ENCODE data around the gene GEMIN7.
A peak's percentile ranks its signal among the peaks of the same experiment; 100 is the strongest.

The GEMIN7 gene

DNA sequence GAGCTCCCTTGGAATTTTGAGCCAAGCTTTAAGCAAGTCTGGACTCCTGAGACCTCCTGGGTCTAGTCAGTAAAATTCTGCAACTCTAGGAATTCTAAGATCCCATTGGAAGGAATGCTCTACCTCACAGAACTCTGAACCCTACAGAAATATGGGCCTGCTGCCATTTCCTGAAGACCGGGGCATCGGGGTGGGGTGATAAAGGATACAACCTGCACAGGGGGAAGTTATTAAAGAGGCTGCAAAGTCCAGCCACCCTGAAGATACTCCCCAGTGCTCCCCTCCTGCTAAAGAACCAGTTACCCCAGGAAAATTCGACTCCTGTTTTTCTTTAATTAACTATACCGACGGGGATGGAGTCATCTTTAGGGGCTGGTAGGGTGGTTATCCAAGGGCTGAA, 11.5 kb downstream of the GEMIN7 start:
- TF ChIP-seq EZH2 (optimal IDR thresholded peaks at IDR 0.05; ENCODE audit: low read depth, low read length): no peak
- TF ChIP-seq EZH2phosphoT487 (IDR thresholded peaks at IDR 0.05; ENCODE audit: low read length): no peak
- TF ChIP-seq CTCF (IDR thresholded peaks at IDR 0.05; ENCODE audit: low read length): no peak
- H3K9ac ChIP-seq (ENCODE audit: low read length): no peak overlapping the region
- H4K20me1 ChIP-seq (ENCODE audit: insufficient read depth, low read length): no peaks in the 10 kb centered on the region
- H3K4me3 ChIP-seq (ENCODE audit: low read length): no peak overlapping the region
- H3K36me3 ChIP-seq (replicated peaks; ENCODE audit: insufficient read depth, low read length): 0 out of 2 replicates have a peak, but pooled peaks cover 3% of the 10 kb centered on the region
- peaks cover 10% of the 10 kb centered on the region for H3K4me1 ChIP-seq (ENCODE audit: low read length)
- H2AFZ ChIP-seq (ENCODE audit: low read length): no peak overlapping the region
- H3K4me2 ChIP-seq (ENCODE audit: low read depth, low read length): no peak overlapping the region
- no peaks in the 10 kb centered on the region for H3K27me3 ChIP-seq (replicated peaks; ENCODE audit: insufficient read depth, low read length)
- no peaks in the 10 kb centered on the region for H3K9me3 ChIP-seq (replicated peaks; ENCODE audit: insufficient read depth, low read length)
- no peak for DNase-seq
- H3K9me2 ChIP-seq (replicated peaks; ENCODE audit: insufficient read depth, low read length): no peaks in the 10 kb centered on the region
- H3K27ac ChIP-seq (ENCODE audit: low read length): no peak overlapping the region
- peaks cover 26% of the 10 kb centered on the region for H3F3A ChIP-seq (ENCODE audit: insufficient read depth, low read length)
- H3K79me2 ChIP-seq (ENCODE audit: low read length): peaks cover 36% of the 10 kb centered on the region

- DNase-seq: peak; percentile 98
- Histone ChIP-seq H3K9me3 (replicated peaks; ENCODE audit: insufficient read depth, low read length) (no peaks in the 10 kb centered on the region), H3K27ac (ENCODE audit: low read length) (peak overlapping the region; percentile 91), H3K9me2 (replicated peaks; ENCODE audit: insufficient read depth, low read length) (no peaks in the 10 kb centered on the region), H3K4me2 (ENCODE audit: low read depth, low read length) (peak overlapping the region; percentile 66; the same call in 1 of the 2 replicates), H3K4me3 (ENCODE audit: low read length) (peak overlapping the region; percentile 89), H3K9ac (ENCODE audit: low read length) (peak overlapping the region; percentile 99), H3F3A (ENCODE audit: insufficient read depth, low read length) (peaks cover 26% of the 10 kb centered on the region), H3K4me1 (ENCODE audit: low read length) (peaks cover 10% of the 10 kb centered on the region), H2AFZ (ENCODE audit: low read length) (peak overlapping the region; percentile 60; the same call in 1 of the 2 replicates), H3K36me3 (replicated peaks; ENCODE audit: insufficient read depth, low read length) (0 out of 2 replicates have a peak, but pooled peaks cover 3% of the 10 kb centered on the region), H4K20me1 (ENCODE audit: insufficient read depth, low read length) (no peaks in the 10 kb centered on the region; the same call in 1 of the 2 replicates), H3K27me3 (replicated peaks; ENCODE audit: insufficient read depth, low read length) (no peaks in the 10 kb centered on the region), H3K79me2 (ENCODE audit: low read length) (peaks cover 43% of the 10 kb centered on the region)
- TF ChIP-seq EZH2 (optimal IDR thresholded peaks at IDR 0.05; ENCODE audit: low read depth, low read length) (no peak), CTCF (IDR thresholded peaks at IDR 0.05; ENCODE audit: low read length) (no peak), EZH2phosphoT487 (IDR thresholded peaks at IDR 0.05; ENCODE audit: low read length) (no peak)
Measured at GRCh38 chr19:45091031-45091923, 12.2 kb downstream of the GEMIN7 start.

GRCh38 chr19:45092747-45093678, 14.0 kb downstream of the GEMIN7 start, which contains the start of gene PPP1R37:
TSS of gene PPP1R37 (plus strand) at chr19:45093179. CDS start at chr19:45093326, 147 bp downstream.
- peak within 1 kb of the TSS; percentile 99 for H3K9ac ChIP-seq (ENCODE audit: low read length)
- peak within 1 kb of the TSS; percentile 89 for H2AFZ ChIP-seq (ENCODE audit: low read length)
- peaks cover 55% of the 10 kb centered on the region for H3K79me2 ChIP-seq (ENCODE audit: low read length)
- no peaks in the 10 kb centered on the region for H3K9me3 ChIP-seq (replicated peaks; ENCODE audit: insufficient read depth, low read length)
- no peaks in the 10 kb centered on the region for H3K9me2 ChIP-seq (replicated peaks; ENCODE audit: insufficient read depth, low read length)
- peak within 1 kb of the TSS; percentile 91 for H3K27ac ChIP-seq (ENCODE audit: low read length)
- peak within 1 kb of the TSS; percentile 89 for H3K4me3 ChIP-seq (ENCODE audit: low read length)
- TF ChIP-seq CTCF (IDR thresholded peaks at IDR 0.05; ENCODE audit: low read length): peak; percentile 14; the same call in 1 of the 2 replicates
- no peak for TF ChIP-seq EZH2 (optimal IDR thresholded peaks at IDR 0.05; ENCODE audit: low read depth, low read length)
- TF ChIP-seq EZH2phosphoT487 (IDR thresholded peaks at IDR 0.05; ENCODE audit: low read length): no peak
- no peaks in the 10 kb centered on the region for H3K27me3 ChIP-seq (replicated peaks; ENCODE audit: insufficient read depth, low read length)
- no peaks in the 10 kb centered on the region; the same call in 1 of the 2 replicates for H4K20me1 ChIP-seq (ENCODE audit: insufficient read depth, low read length)
- H3K36me3 ChIP-seq (replicated peaks; ENCODE audit: insufficient read depth, low read length): 0 out of 2 replicates have a peak, but pooled peaks cover 3% of the 10 kb centered on the region
- H3F3A ChIP-seq (ENCODE audit: insufficient read depth, low read length): peaks cover 26% of the 10 kb centered on the region
- H3K4me2 ChIP-seq (ENCODE audit: low read depth, low read length): peak within 1 kb of the TSS; percentile 98
- H3K4me1 ChIP-seq (ENCODE audit: low read length): peaks cover 10% of the 10 kb centered on the region
- DNase-seq: peak; percentile 99

Data from MM.1S (cell line).